NCI-H1048 (cell line): ENCODE results near the gene DMAC1.

Source experiments
- DNase-seq: peaks from one replicate; lab custom pipeline; 2025; lab: John Stamatoyannopoulos, UW

The DMAC1 gene

DNA sequence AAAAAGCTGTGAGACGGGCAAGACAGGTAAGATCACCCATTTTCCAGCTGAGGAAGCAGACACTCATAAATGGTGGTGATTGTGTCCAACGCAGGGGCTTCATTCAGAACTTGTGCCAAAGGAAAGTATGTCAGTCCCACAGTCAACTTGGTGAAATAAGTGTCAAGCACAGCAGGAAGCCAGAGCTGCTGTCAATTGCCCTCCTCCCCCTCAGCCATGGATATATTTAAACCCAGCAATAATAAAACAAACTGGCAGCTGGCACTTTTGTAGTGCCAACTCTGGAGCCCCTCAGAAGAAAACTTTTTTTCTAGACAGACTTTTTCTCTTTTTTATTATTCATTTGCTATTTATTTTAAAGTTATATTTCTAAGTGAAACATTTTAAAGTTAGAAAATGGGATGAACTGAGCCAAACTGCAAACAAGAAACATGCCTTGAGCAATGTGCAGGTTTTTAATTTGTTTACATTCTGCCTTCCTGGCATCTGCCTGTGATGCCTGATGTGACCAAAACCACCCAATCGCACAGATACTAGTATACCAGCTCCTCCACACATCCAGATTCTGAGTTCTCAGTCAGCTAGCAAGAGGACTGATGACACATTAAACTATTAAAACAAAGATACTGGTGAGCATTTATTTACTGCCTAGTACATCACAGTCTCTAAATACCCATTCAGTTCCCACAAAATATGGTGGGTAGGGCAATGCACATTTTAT is 17.0 kb downstream of the DMAC1 start:
- no peak for DNase-seq

DNA sequence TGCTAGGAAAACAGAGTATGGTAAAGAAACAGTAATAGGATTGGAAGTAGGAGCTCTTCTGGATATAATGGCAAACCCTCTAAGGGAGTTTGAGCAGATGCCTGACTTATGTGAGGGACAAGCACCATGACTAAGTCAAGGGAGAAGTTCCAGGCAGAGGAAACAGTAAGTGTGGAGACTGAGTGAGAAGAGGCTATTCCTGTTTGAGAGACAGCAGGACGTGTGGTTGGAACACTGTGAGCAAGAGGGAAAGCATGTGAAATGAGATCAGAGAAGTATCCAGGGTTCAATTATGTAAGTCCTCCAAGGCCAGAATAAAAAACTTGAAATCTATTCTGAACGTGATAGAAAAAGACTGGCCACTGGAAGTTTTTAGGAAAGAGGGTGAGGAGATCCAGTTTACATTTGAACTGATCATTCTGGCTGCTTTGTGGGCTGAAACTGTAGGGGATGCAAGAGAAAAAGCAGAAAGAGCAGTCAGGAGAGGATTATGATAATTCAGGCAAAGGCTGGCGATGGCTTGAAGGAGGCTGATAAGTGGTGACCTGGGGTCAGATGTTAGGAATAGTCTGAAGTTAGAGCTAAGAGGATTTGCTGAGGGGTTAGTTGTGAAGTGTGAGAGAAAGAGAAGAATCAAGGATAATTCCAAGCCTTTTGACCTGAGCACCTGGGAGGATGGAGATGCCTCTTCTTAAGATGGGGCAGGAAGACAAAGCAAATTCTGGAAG is 19.2 kb downstream of the DMAC1 start:
- DNase-seq: no peak

DNA sequence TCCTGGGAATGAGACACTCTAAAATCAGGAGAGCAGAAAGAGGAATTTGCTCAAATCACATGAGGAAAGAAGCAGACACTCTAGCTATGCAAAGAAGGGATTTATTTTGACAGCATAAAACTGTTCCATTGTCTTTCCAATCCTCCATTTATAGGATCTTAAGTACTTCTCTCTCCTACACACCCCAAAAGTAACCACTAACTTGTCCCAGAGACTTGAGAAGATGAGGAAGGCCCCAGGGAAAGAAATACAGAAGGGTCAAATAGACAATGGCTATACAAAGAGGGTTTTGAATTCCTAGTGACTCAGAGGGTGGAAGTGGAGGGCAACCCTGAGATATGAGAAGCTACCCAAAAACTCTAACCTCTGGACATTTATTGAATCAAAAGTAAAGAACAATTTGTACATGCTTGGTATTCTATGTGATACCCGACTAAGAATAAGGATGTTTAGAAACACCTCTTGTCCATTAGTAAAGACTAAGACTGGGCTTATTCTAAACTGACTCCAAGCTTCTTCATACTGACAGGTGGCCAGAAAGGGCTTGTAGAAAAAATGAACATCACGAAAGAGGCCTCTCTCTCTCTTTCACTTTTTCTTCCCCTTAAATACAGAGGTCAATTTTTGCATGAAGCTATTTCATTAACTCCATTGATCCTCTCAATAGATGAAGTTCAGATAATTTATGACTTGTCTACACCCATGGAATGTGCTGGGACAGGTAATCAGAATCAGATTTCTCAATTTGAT is 20.6 kb downstream of the DMAC1 start:
- DNase-seq: no peak

DNA sequence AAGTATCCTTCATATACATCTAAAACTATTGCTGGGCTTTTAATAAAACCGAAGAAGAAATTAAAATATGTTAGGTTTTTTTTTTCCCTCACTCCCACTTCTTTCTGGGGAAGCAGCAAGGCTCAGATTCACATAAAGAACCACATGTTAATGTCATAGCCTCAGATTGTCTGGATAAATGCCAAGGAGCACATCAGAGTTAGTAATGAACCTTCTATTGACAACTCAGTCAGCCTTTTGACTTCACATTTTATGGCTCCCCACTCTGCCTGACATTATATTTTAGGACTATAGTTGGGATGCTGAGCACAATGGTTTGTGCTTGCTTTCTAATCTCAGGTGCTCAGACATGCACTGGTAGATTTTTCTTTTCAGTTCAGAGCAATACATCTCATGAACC is 21.8 kb downstream of the DMAC1 start:
- no peak for DNase-seq

DNA sequence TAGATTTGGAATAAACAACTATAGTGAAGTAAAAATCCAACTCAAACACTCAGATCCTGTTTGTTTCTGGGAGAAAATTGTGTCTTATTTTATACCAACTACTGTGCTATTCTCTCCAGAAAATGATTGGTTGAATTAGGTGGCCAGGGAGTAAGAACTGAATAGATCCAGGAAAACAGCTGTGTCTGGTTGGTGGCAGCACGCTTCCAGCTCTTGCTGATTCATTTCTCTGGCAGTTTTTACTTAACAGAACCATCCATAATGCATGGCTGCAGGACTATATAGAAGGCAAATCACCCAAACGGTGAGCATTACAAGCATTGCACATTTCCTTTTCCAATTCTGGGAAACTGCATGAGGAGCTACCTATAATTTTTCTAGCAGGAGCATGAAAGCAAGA is 29.5 kb downstream of the DMAC1 start:
- no peak for DNase-seq

DNA sequence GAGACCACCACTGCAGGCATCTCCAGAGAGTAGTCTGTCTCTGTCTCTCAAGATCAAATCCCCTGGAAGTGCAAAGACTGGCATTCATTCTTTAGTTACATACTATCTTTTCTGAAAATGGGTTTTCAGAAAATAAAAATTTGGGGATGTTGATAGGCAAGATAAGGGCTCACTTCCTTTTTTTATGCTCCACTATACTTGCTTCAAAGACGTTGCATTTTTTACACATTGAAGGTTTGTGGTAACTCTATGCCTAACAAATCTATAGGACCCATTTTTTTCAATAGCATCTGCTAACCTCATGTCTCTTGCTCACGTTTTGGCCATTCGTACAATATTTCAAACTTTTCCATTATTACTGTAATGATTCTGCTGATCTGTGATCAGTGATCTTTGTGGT is 37.0 kb downstream of the DMAC1 start:
- DNase-seq: no peak

DNA sequence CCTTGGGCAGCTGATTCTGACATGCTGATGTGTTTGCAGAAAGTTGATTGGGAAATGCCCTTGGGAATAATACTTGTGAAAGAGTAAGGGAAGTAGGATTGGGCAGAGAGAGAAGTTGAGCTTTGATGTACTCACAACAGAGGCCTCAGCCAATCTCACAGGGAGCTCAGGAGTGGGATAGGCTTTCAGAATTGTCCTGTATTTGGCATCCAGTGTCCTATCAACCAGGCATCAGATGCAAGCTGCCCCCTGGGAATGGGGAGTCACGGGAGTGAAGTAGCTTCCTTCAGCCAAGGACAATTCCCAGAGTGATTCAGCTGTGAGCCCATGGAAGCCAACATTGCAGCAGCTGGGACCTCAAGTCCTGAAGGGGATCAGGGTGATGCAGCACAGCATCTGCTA is 39.6 kb downstream of the DMAC1 start:
- DNase-seq: no peak

DNA sequence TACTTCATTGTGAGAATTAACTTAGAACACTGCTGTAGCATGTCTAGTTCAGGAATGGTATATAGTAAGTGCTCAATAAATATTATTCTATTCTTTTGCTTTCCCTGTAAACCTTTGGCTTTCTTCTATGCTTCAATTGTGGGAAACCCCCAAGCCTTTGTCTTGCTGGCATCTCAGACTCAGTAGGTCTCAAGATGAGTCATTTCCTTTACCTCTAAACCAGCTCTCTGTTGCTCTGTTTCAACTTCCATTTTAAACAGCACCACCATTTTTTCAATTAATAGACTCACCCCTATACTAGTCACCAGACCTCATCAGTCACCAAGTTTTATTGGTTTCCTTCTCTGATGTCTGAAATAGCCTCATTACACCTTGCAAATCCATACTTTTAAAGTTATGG is 43.5 kb downstream of the DMAC1 start:
- DNase-seq: no peak

DNA sequence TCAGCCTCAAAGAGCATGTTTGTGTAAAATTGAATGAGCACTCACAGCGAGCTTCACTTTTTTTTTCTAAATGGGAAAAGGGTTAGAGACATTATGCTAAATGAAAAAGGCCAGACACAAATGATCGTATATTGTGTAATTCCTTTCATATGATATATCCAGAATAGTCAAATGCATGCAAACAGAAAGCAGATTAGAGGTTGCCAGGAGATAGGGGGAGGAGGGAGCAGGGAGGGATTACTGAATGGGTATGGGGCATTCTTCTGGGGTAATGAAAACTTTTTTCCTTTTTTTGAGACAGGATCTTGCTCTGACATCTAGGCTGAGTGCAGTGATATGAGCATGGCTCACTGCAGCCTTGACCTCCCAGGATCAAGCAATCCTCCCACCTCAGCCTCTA is 47.1 kb downstream of the DMAC1 start:
- DNase-seq: no peak
